Neural crest cell (in vitro differentiated cells): Measurements from ENCODE around the gene NINL. TPM values are rescaled to one million over a fixed set of nuclear protein-coding genes. Genes with fewer than 3 reads are reported as not detected.

Experiments used
- DNase-seq: peaks from one replicate; pipeline ENCODE4 v3.0.0; 2021; ENCODE audit warnings: low read depth, mixed read lengths, low spot score
- H3K27ac Mint-ChIP-seq: one replicate; pipeline ENCODE4 v1.8.0; 2021; ENCODE audit warnings: mild to moderate bottlenecking, mixed read lengths; ENCODE audit not compliant: unreplicated experiment
- H3K27me3 Mint-ChIP-seq: 2 replicates; pipeline ENCODE4 v1.8.0; 2021; ENCODE audit warnings: low read depth, mild to moderate bottlenecking, mixed read lengths
- H3K36me3 Mint-ChIP-seq: 2 replicates; pipeline ENCODE4 v1.8.0; 2021; ENCODE audit warnings: low read depth, mild to moderate bottlenecking, mixed read lengths
- H3K4me1 Mint-ChIP-seq: 2 replicates; pipeline ENCODE4 v1.8.0; 2021; ENCODE audit warnings: mixed read lengths
- H3K4me3 Mint-ChIP-seq: one replicate; pipeline ENCODE4 v1.8.0; 2021; ENCODE audit warnings: mild to moderate bottlenecking, mixed read lengths
- H3K9me3 Mint-ChIP-seq: 2 replicates; pipeline ENCODE4 v1.8.0; 2021; ENCODE audit warnings: mixed read lengths
- CTCF ChIP-seq: fragments of 200-600 bp; sonication (generic); conservative IDR thresholded peaks from 2 replicates; pipeline ENCODE4 v1.5.0; 2021; ENCODE audit warnings: antibody characterized with exemption, mild to moderate bottlenecking
- total RNA-seq: library from RNA; stranded (reverse); gene quantifications from 2 replicates; pipeline ENCODE4 v1.2.1, GENCODE V29; 2021

Gene NINL
- total RNA-seq, 1 donor from 2014 or later, result 44.0 TPM

- H3K27me3 Mint-ChIP-seq, result no peaks in the 10 kb centered on the region
- peak; percentile 25 for DNase-seq
- no peaks in the 10 kb centered on the region for H3K9me3 Mint-ChIP-seq
- peak overlapping the region; percentile 40 for H3K27ac Mint-ChIP-seq
- TF ChIP-seq CTCF, result no peak
- no peak overlapping the region for H3K4me3 Mint-ChIP-seq
- peaks cover 51% of the 10 kb centered on the region for H3K4me1 Mint-ChIP-seq
- no peaks in the 10 kb centered on the region for H3K36me3 Mint-ChIP-seq
Measured at GRCh38 chr20:25532015-25532751, 53.1 kb downstream of the NINL start.

GRCh38 chr20:25529295-25529951 is 55.9 kb downstream of the NINL start:
- H3K4me1 Mint-ChIP-seq, result peaks cover 39% of the 10 kb centered on the region
- TF ChIP-seq CTCF, result no peak
- no peaks in the 10 kb centered on the region for H3K9me3 Mint-ChIP-seq
- no peak for DNase-seq
- no peaks in the 10 kb centered on the region for H3K27me3 Mint-ChIP-seq
- H3K36me3 Mint-ChIP-seq, result peaks cover 8% of the 10 kb centered on the region
- no peak overlapping the region for H3K4me3 Mint-ChIP-seq
- H3K27ac Mint-ChIP-seq, result no peak overlapping the region

GRCh38 chr20:25527949-25528348 is 57.4 kb downstream of the NINL start:
- H3K27me3 Mint-ChIP-seq, result no peaks in the 10 kb centered on the region
- no peak overlapping the region for H3K4me3 Mint-ChIP-seq
- no peak for TF ChIP-seq CTCF
- peaks cover 27% of the 10 kb centered on the region for H3K4me1 Mint-ChIP-seq
- no peak for DNase-seq
- H3K9me3 Mint-ChIP-seq, result no peaks in the 10 kb centered on the region
- H3K36me3 Mint-ChIP-seq, result peaks cover 13% of the 10 kb centered on the region
- H3K27ac Mint-ChIP-seq, result no peak overlapping the region

- H3K27ac Mint-ChIP-seq, result no peak overlapping the region
- no peak overlapping the region for H3K4me3 Mint-ChIP-seq
- DNase-seq, result no peak
- peaks cover 19% of the 10 kb centered on the region for H3K4me1 Mint-ChIP-seq
- no peak for TF ChIP-seq CTCF
- H3K27me3 Mint-ChIP-seq, result no peaks in the 10 kb centered on the region
- H3K9me3 Mint-ChIP-seq, result peaks cover 6% of the 10 kb centered on the region
- H3K36me3 Mint-ChIP-seq, result peaks cover 26% of the 10 kb centered on the region
Measured at GRCh38 chr20:25526446-25526845, 58.9 kb downstream of the NINL start.

DNA sequence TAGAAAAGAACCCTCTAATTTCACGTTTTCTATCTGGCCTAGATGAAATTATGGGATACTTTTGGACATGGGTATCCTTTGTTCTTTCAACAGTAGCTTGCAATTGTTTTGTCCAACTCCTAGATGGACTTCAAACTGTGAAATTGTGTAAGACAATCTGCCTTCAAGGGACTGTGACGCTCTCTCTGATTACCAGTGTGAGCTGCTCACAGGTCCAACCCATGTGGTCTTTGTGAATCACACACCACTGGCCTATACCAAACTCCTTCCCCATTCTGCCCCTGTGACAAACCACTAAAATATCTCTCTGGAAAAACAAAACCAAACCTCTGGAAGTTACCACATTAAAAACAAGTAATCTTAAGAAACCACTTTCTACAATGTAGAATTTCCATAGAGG is 59.5 kb downstream of the NINL start:
- no peak for TF ChIP-seq CTCF
- Mint-ChIP-seq H3K4me1 (peaks cover 13% of the 10 kb centered on the region), H3K36me3 (peaks cover 32% of the 10 kb centered on the region), H3K4me3 (no peak overlapping the region), H3K27ac (no peak overlapping the region), H3K27me3 (no peaks in the 10 kb centered on the region), H3K9me3 (peaks cover 11% of the 10 kb centered on the region)
- DNase-seq, result no peak
